ENCODE results near the gene CBX2.

The CBX2 gene

GRCh38 chr17:79777120-79777893 is 641 bp upstream of the CBX2 start:
- Histone ChIP-seq H3K9me3 (ENCODE audit: control insufficient read depth, insufficient read depth, low read length) (no peaks in the 10 kb centered on the region), H3K4me1 (ENCODE audit: control insufficient read depth, low read length) (peaks cover 38% of the 10 kb centered on the region), H3K4me3 (ENCODE audit: low read length) (peak overlapping the region; percentile 72), H3K27me3 (ENCODE audit: control insufficient read depth, low read length) (peaks cover 36% of the 10 kb centered on the region), H3F3A (ENCODE audit: control insufficient read depth, insufficient read depth) (no peaks in the 10 kb centered on the region), H4K20me1 (ENCODE audit: control insufficient read depth, insufficient read depth, low read depth, low read length) (no peaks in the 10 kb centered on the region), H3K79me2 (ENCODE audit: control insufficient read depth, low read length) (peaks cover 17% of the 10 kb centered on the region), H3K9me2 (replicated peaks; ENCODE audit: control insufficient read depth, low read length) (no peaks in the 10 kb centered on the region), H3K4me2 (ENCODE audit: low read length) (peak overlapping the region; percentile 78), H3K27ac (ENCODE audit: low read depth, low read length) (no peak overlapping the region), H3K36me3 (ENCODE audit: control insufficient read depth, low read length) (peaks cover 23% of the 10 kb centered on the region)
- peak; percentile 65 for TF ChIP-seq CTCF (IDR thresholded peaks at IDR 0.05; ENCODE audit: low read depth, low read length, poor library complexity, severe bottlenecking)
- no peak for TF ChIP-seq EZH2phosphoT487 (IDR thresholded peaks at IDR 0.05; ENCODE audit: borderline replicate concordance, low read length)

- Histone ChIP-seq H3K36me3 (ENCODE audit: control insufficient read depth, low read length) (peaks cover 31% of the 10 kb centered on the region), H3K9me2 (replicated peaks; ENCODE audit: control insufficient read depth, low read length) (no peaks in the 10 kb centered on the region), H3F3A (ENCODE audit: control insufficient read depth, insufficient read depth) (no peaks in the 10 kb centered on the region), H3K27me3 (ENCODE audit: control insufficient read depth, low read length) (peaks cover 34% of the 10 kb centered on the region), H3K4me1 (ENCODE audit: control insufficient read depth, low read length) (peaks cover 38% of the 10 kb centered on the region), H3K9me3 (ENCODE audit: control insufficient read depth, insufficient read depth, low read length) (no peaks in the 10 kb centered on the region), H3K4me3 (ENCODE audit: low read length) (peak overlapping the region; percentile 92), H4K20me1 (ENCODE audit: control insufficient read depth, insufficient read depth, low read depth, low read length) (no peaks in the 10 kb centered on the region), H3K79me2 (ENCODE audit: control insufficient read depth, low read length) (peaks cover 17% of the 10 kb centered on the region), H3K4me2 (ENCODE audit: low read length) (peak overlapping the region; percentile 89), H3K27ac (ENCODE audit: low read depth, low read length) (peak overlapping the region; percentile 17; the same call in 1 of the 2 replicates)
- TF ChIP-seq EZH2phosphoT487 (IDR thresholded peaks at IDR 0.05; ENCODE audit: borderline replicate concordance, low read length) (no peak), CTCF (IDR thresholded peaks at IDR 0.05; ENCODE audit: low read depth, low read length, poor library complexity, severe bottlenecking) (no peak)
Measured at GRCh38 chr17:79778504-79779083, 646 bp downstream of the CBX2 start.

GRCh38 chr17:79779084-79779529 is 1.2 kb downstream of the CBX2 start:
- no peaks in the 10 kb centered on the region for H3K9me2 ChIP-seq (replicated peaks; ENCODE audit: control insufficient read depth, low read length)
- H3K36me3 ChIP-seq (ENCODE audit: control insufficient read depth, low read length), result peaks cover 35% of the 10 kb centered on the region
- H3K9me3 ChIP-seq (ENCODE audit: control insufficient read depth, insufficient read depth, low read length), result no peaks in the 10 kb centered on the region
- no peak for TF ChIP-seq CTCF (IDR thresholded peaks at IDR 0.05; ENCODE audit: low read depth, low read length, poor library complexity, severe bottlenecking)
- no peak for TF ChIP-seq EZH2phosphoT487 (IDR thresholded peaks at IDR 0.05; ENCODE audit: borderline replicate concordance, low read length)
- H3K27me3 ChIP-seq (ENCODE audit: control insufficient read depth, low read length), result peaks cover 30% of the 10 kb centered on the region
- H3K4me1 ChIP-seq (ENCODE audit: control insufficient read depth, low read length), result peaks cover 38% of the 10 kb centered on the region
- peak overlapping the region; percentile 92 for H3K4me3 ChIP-seq (ENCODE audit: low read length)
- H3F3A ChIP-seq (ENCODE audit: control insufficient read depth, insufficient read depth), result no peaks in the 10 kb centered on the region
- peaks cover 17% of the 10 kb centered on the region for H3K79me2 ChIP-seq (ENCODE audit: control insufficient read depth, low read length)
- peak overlapping the region; percentile 89 for H3K4me2 ChIP-seq (ENCODE audit: low read length)
- no peaks in the 10 kb centered on the region for H4K20me1 ChIP-seq (ENCODE audit: control insufficient read depth, insufficient read depth, low read depth, low read length)
- H3K27ac ChIP-seq (ENCODE audit: low read depth, low read length), result no peak overlapping the region

Measured in DOHH2 (cell line).